ENCODE data around the gene SLC5A5.

The SLC5A5 gene

DNA sequence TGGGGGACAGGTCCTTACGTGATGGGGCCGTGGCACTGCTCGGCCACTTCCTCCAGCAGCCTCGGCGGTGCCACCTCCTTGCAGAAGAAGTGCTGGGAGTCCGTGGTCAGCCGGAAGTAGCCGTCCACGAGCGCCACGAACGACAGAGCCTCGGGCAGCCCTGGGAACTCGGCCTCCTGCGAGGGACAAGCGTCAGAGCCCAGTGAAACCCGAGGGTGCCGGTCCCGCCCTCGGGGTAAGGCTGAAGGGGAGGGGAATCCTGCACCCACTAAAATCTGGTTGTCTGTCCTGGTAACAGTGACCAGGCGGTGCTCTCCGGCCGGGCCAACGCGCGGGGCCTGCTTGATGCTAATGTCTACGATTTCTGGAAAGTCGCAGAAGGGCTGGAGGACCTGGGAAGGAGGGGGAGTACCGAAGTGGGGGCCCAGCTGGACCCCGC is 30.4 kb upstream of the SLC5A5 start:
- POLR2A ChIA-PET = no interaction called here
- Histone ChIP-seq H3K27ac (ENCODE audit: extremely low read depth, low read depth, low read length) (no peak overlapping the region), H3K4me3 (ENCODE audit: low read depth, low read length) (no peak overlapping the region), H3K36me3 (ENCODE audit: control insufficient read depth in 2 of 2, insufficient read depth in 1 of 2, low read length in 2 of 2) (no peaks in the 10 kb centered on the region), H3K4me1 (ENCODE audit: control insufficient read depth, insufficient read depth, low read length) (no peaks in the 10 kb centered on the region), H3K9me3 (ENCODE audit: control insufficient read depth, insufficient read depth, low read depth, low read length) (no peaks in the 10 kb centered on the region)
- TF ChIP-seq ZNF777 (tag by site-specific recombination; IDR thresholded peaks at IDR 0.05; ENCODE audit: borderline replicate concordance) = no peak
- no peak for TF ChIP-seq ZNF114 (tag by site-specific recombination; IDR thresholded peaks at IDR 0.05)
- TF ChIP-seq, protein P1, sequence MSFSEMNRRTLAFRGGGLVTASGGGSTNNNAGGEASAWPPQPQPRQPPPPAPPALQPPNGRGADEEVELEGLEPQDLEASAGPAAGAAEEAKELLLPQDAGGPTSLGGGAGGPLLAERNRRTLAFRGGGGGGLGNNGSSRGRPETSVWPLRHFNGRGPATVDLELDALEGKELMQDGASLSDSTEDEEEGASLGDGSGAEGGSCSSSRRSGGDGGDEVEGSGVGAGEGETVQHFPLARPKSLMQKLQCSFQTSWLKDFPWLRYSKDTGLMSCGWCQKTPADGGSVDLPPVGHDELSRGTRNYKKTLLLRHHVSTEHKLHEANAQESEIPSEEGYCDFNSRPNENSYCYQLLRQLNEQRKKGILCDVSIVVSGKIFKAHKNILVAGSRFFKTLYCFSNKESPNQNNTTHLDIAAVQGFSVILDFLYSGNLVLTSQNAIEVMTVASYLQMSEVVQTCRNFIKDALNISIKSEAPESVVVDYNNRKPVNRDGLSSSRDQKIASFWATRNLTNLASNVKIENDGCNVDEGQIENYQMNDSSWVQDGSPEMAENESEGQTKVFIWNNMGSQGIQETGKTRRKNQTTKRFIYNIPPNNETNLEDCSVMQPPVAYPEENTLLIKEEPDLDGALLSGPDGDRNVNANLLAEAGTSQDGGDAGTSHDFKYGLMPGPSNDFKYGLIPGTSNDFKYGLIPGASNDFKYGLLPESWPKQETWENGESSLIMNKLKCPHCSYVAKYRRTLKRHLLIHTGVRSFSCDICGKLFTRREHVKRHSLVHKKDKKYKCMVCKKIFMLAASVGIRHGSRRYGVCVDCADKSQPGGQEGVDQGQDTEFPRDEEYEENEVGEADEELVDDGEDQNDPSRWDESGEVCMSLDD (tag by site-specific recombination; IDR thresholded peaks at IDR 0.05) = 0 out of 2 replicates have a peak, but pooled peaks have one; percentile 31
- TF ChIP-seq, protein P2, sequence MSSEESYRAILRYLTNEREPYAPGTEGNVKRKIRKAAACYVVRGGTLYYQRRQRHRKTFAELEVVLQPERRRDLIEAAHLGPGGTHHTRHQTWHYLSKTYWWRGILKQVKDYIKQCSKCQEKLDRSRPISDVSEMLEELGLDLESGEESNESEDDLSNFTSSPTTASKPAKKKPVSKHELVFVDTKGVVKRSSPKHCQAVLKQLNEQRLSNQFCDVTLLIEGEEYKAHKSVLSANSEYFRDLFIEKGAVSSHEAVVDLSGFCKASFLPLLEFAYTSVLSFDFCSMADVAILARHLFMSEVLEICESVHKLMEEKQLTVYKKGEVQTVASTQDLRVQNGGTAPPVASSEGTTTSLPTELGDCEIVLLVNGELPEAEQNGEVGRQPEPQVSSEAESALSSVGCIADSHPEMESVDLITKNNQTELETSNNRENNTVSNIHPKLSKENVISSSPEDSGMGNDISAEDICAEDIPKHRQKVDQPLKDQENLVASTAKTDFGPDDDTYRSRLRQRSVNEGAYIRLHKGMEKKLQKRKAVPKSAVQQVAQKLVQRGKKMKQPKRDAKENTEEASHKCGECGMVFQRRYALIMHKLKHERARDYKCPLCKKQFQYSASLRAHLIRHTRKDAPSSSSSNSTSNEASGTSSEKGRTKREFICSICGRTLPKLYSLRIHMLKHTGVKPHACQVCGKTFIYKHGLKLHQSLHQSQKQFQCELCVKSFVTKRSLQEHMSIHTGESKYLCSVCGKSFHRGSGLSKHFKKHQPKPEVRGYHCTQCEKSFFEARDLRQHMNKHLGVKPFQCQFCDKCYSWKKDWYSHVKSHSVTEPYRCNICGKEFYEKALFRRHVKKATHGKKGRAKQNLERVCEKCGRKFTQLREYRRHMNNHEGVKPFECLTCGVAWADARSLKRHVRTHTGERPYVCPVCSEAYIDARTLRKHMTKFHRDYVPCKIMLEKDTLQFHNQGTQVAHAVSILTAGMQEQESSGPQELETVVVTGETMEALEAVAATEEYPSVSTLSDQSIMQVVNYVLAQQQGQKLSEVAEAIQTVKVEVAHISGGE (tag by site-specific recombination; conservative IDR thresholded peaks at IDR 0.05; ENCODE audit: low read depth) = 0 out of 2 replicates have a peak, but pooled peaks have one; percentile 22
- TF ChIP-seq ZNF629 (tag by site-specific recombination; IDR thresholded peaks at IDR 0.05) = no peak
- TF ChIP-seq, protein P3, sequence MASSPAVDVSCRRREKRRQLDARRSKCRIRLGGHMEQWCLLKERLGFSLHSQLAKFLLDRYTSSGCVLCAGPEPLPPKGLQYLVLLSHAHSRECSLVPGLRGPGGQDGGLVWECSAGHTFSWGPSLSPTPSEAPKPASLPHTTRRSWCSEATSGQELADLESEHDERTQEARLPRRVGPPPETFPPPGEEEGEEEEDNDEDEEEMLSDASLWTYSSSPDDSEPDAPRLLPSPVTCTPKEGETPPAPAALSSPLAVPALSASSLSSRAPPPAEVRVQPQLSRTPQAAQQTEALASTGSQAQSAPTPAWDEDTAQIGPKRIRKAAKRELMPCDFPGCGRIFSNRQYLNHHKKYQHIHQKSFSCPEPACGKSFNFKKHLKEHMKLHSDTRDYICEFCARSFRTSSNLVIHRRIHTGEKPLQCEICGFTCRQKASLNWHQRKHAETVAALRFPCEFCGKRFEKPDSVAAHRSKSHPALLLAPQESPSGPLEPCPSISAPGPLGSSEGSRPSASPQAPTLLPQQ (tag by site-specific recombination; IDR thresholded peaks at IDR 0.05) = 0 out of 2 replicates have a peak, but pooled peaks have one; percentile 8
- TF ChIP-seq, protein P4, sequence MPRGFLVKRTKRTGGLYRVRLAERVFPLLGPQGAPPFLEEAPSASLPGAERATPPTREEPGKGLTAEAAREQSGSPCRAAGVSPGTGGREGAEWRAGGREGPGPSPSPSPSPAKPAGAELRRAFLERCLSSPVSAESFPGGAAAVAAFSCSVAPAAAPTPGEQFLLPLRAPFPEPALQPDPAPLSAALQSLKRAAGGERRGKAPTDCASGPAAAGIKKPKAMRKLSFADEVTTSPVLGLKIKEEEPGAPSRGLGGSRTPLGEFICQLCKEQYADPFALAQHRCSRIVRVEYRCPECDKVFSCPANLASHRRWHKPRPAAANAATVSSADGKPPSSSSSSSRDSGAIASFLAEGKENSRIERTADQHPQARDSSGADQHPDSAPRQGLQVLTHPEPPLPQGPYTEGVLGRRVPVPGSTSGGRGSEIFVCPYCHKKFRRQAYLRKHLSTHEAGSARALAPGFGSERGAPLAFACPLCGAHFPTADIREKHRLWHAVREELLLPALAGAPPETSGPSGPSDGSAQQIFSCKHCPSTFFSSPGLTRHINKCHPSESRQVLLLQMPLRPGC (tag by site-specific recombination; IDR thresholded peaks at IDR 0.05) = no peak
- TF ChIP-seq ZNF335 (tag by site-specific recombination; conservative IDR thresholded peaks at IDR 0.05) = peak; percentile 50
- TF ChIP-seq SP7 (tag by site-specific recombination; IDR thresholded peaks at IDR 0.05) = peak; percentile 10; the same call in 1 of the 2 replicates
- TF ChIP-seq SCRT2 (tag by site-specific recombination; IDR thresholded peaks at IDR 0.05) = no peak
- 0 out of 2 replicates have a peak, but pooled peaks have one; percentile 20 for TF ChIP-seq GLIS2 (tag by site-specific recombination; IDR thresholded peaks at IDR 0.05)
- CTCF ChIA-PET = interaction anchor here (1.5 kb wide), 1 partner anchor 18 kb away, joined by 5 read pairs; the partner anchor contains the start of gene RPL18A

DNA sequence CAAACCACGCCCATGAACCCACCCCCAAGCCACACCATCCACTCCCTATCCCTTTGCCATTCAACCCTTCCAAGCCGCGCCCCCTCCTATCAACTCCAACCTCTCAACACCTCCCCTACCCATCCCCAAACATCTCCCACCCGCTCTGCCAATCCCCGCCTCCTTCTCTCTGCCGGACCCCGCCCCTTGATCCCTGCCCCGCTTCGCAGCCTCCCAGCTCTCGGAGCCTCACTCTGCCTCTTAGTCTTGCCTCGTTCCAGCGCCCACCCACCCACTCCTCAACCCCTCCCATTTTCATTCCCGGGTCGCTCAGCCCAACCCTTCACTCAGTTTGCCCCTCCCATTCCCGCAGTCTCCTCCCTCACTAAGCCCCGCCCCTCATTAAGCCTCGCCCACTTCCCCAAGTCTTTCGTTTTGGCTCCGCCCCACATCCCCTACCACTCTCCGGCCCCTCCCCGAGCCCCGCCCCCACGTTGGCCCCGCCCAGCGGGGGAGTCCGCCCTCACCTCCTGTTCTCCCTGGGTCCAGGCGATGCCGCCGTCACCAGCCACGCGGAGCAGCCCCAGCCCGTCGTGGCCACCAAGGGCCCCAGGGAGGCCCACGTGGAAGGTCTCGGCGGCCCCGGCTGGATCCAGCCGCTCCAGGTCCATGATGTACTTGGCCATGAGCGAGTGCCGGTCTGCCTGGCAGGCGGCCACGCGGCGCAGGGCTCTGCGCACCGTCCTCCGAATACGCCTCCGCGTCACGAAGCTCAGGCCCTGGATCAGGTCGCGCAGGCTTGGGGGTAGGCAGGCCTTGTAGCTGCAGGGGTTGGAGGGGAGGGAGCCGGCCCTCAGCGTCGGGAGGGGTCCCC is 29.7 kb upstream of the SLC5A5 start:
- Histone ChIP-seq H3K36me3 (ENCODE audit: control insufficient read depth in 2 of 2, insufficient read depth in 1 of 2, low read length in 2 of 2) (no peaks in the 10 kb centered on the region), H3K4me1 (ENCODE audit: control insufficient read depth, insufficient read depth, low read length) (no peaks in the 10 kb centered on the region), H3K4me3 (ENCODE audit: low read depth, low read length) (no peak overlapping the region), H3K27ac (ENCODE audit: extremely low read depth, low read depth, low read length) (no peak overlapping the region), H3K9me3 (ENCODE audit: control insufficient read depth, insufficient read depth, low read depth, low read length) (no peaks in the 10 kb centered on the region)
- POLR2A ChIA-PET = interaction anchor here (1.3 kb wide), 1 partner anchor 17 kb away, joined by 3 read pairs; the partner anchor contains the start of gene RPL18A
- CTCF ChIA-PET = interaction anchor here (0.5 kb wide), 1 partner anchor 10 kb away, joined by 3 read pairs; no protein-coding TSS in a partner anchor
- TF ChIP-seq SETDB1 (IDR thresholded peaks at IDR 0.05; ENCODE audit: insufficient read length, low read length) (no peak), FEZF1 (tag by site-specific recombination; IDR thresholded peaks at IDR 0.05) (no peak), ZNF558 (tag by site-specific recombination; IDR thresholded peaks at IDR 0.05) (no peak), ZNF211 (tag by site-specific recombination; IDR thresholded peaks at IDR 0.05; ENCODE audit: low read depth) (no peak), ZFHX2 (tag by site-specific recombination; conservative IDR thresholded peaks at IDR 0.05) (peak; percentile 72), ZNF266 (tag by site-specific recombination; IDR thresholded peaks at IDR 0.05; ENCODE audit: low read depth) (no peak), ZIC2 (tag by site-specific recombination; IDR thresholded peaks at IDR 0.05) (no peak)
- TF ChIP-seq, protein P5, sequence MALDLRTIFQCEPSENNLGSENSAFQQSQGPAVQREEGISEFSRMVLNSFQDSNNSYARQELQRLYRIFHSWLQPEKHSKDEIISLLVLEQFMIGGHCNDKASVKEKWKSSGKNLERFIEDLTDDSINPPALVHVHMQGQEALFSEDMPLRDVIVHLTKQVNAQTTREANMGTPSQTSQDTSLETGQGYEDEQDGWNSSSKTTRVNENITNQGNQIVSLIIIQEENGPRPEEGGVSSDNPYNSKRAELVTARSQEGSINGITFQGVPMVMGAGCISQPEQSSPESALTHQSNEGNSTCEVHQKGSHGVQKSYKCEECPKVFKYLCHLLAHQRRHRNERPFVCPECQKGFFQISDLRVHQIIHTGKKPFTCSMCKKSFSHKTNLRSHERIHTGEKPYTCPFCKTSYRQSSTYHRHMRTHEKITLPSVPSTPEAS (tag by site-specific recombination; IDR thresholded peaks at IDR 0.05) = no peak
- TF ChIP-seq, protein P6, sequence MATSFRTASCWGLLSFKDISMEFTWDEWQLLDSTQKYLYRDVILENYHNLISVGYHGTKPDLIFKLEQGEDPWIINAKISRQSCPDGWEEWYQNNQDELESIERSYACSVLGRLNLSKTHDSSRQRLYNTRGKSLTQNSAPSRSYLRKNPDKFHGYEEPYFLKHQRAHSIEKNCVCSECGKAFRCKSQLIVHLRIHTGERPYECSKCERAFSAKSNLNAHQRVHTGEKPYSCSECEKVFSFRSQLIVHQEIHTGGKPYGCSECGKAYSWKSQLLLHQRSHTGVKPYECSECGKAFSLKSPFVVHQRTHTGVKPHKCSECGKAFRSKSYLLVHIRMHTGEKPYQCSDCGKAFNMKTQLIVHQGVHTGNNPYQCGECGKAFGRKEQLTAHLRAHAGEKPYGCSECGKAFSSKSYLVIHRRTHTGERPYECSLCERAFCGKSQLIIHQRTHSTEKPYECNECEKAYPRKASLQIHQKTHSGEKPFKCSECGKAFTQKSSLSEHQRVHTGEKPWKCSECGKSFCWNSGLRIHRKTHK (tag by site-specific recombination; IDR thresholded peaks at IDR 0.05) = no peak
